Body of pancreas (tissue), 4 donors: ENCODE measurements around the gene THOP1.

Experiments used
- CTCF ChIP-seq, 7 experiments: fragments of 450-650 bp in 4 of 7; fragments of 200-600 bp in 3 of 7; sonication (generic) in 3 of 7; IDR thresholded peaks; one replicate each; pipeline ENCODE4 v1.5.1; 2016 to 2019; ENCODE audit warnings: antibody characterized with exemption in 7 of 7
- POLR2A ChIP-seq, 3 donors: fragments of 450-650 bp; IDR thresholded peaks; one replicate each; pipeline ENCODE4 v1.6.1; 2016; ENCODE audit warnings: antibody characterized with exemption in 3 of 3, mild to moderate bottlenecking in 2 of 3

- TF ChIP-seq POLR2A (IDR thresholded peaks at IDR 0.05) (no peak), CTCF (IDR thresholded peaks at IDR 0.05) (no peak)
Observed at GRCh38 chr19:2856457-2857050, 71.3 kb downstream of the THOP1 start.
